ENCODE measurements around the gene IGF2BP2.

IGF2BP2 gene

GRCh38 chr3:185631108-185631507, 193.7 kb downstream of the IGF2BP2 start:
- H3K9me3 ChIP-seq (ENCODE audit: severe bottlenecking): no peaks in the 10 kb centered on the region
- H3K27ac ChIP-seq (ENCODE audit: poor library complexity, severe bottlenecking): peak overlapping the region; percentile 52
- H3K4me1 ChIP-seq (ENCODE audit: insufficient read depth, poor library complexity, severe bottlenecking): peaks cover 16% of the 10 kb centered on the region
- ATAC-seq (ENCODE audit: low read depth) (no peak), DNase-seq (ENCODE audit: low spot score) (no peak)
- TF ChIP-seq CTCF (IDR thresholded peaks at IDR 0.05; ENCODE audit: poor library complexity, severe bottlenecking): no peak
- no peak overlapping the region for H3K4me3 ChIP-seq (ENCODE audit: severe bottlenecking)
- H3K27me3 ChIP-seq (ENCODE audit: insufficient read depth, poor library complexity, severe bottlenecking): no peaks in the 10 kb centered on the region
- peaks cover 38% of the 10 kb centered on the region for H3K36me3 ChIP-seq (ENCODE audit: low read depth)

DNA sequence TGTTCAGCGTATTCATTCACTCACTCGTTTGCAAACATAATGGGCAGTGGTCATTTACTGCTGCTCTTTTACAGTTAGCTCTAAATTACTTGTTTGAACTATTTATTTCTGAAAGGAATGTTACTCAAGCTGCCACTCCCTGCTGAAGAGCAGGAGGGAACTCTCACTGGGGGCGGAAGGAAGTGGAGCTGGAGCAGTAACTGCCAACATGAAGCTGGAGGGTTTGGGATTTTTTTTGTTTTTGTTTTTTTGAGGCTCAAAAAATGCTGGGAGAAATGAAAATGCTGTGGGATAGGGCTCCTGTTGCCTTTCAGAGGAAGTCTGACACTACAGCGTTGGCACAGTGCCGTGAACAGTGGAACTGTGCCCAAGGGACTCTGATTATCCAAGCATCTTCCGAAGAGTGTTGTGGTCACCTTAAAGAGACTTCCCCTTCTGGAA, 194.6 kb downstream of the IGF2BP2 start:
- Histone ChIP-seq H3K9me3 (ENCODE audit: severe bottlenecking) (no peaks in the 10 kb centered on the region), H3K27ac (ENCODE audit: poor library complexity, severe bottlenecking) (peak overlapping the region; percentile 52), H3K27me3 (ENCODE audit: insufficient read depth, poor library complexity, severe bottlenecking) (no peaks in the 10 kb centered on the region), H3K36me3 (ENCODE audit: low read depth) (peaks cover 45% of the 10 kb centered on the region), H3K4me1 (ENCODE audit: insufficient read depth, poor library complexity, severe bottlenecking) (peaks cover 14% of the 10 kb centered on the region), H3K4me3 (ENCODE audit: severe bottlenecking) (no peak overlapping the region)
- DNase-seq (ENCODE audit: low spot score) (no peak), ATAC-seq (ENCODE audit: low read depth) (peak; percentile 23; the same call in 1 of the 3 replicates)
- no peak for TF ChIP-seq CTCF (IDR thresholded peaks at IDR 0.05; ENCODE audit: poor library complexity, severe bottlenecking)

DNA sequence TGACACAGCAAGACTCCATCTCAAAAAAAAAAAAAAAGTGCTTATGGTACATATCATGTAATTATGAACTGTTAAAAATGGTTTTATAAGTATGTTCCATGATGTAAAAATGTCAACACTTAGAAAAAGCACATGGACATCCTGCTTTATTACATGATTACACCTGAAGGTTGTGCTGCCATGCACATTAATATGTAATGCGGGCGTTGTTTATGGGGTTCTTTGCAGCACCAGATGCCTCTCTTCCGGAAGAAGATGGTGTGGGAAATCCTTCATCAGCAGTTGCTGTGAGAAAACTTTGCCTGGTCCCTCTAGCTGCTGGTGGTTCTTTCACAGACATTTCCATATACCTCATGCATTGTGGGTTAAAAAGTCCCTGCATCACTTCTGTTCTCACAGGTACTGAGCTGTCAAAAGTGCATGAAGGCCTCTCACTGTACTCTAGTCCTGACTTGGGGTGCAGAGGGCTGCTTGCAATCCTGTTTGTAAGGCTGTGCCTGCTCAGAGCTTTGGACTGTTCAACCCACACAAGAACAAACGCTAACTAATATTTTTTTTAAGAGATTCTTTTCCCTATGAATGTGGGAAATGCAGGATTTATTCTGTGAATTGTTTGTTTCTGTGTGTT, 195.2 kb downstream of the IGF2BP2 start:
- ATAC-seq (ENCODE audit: low read depth): 0 out of 3 replicates have a peak, but pooled peaks have one; percentile 18
- Histone ChIP-seq H3K9me3 (ENCODE audit: severe bottlenecking) (no peaks in the 10 kb centered on the region), H3K4me1 (ENCODE audit: insufficient read depth, poor library complexity, severe bottlenecking) (peaks cover 10% of the 10 kb centered on the region), H3K36me3 (ENCODE audit: low read depth) (peaks cover 50% of the 10 kb centered on the region), H3K27ac (ENCODE audit: poor library complexity, severe bottlenecking) (peak overlapping the region; percentile 52), H3K27me3 (ENCODE audit: insufficient read depth, poor library complexity, severe bottlenecking) (no peaks in the 10 kb centered on the region), H3K4me3 (ENCODE audit: severe bottlenecking) (no peak overlapping the region)
- no peak for DNase-seq (ENCODE audit: low spot score)
- TF ChIP-seq CTCF (IDR thresholded peaks at IDR 0.05; ENCODE audit: poor library complexity, severe bottlenecking): no peak

- no peak overlapping the region for H3K4me3 ChIP-seq (ENCODE audit: severe bottlenecking)
- no peaks in the 10 kb centered on the region for H3K9me3 ChIP-seq (ENCODE audit: severe bottlenecking)
- no peaks in the 10 kb centered on the region for H3K27me3 ChIP-seq (ENCODE audit: insufficient read depth, poor library complexity, severe bottlenecking)
- no peak for ATAC-seq (ENCODE audit: low read depth)
- TF ChIP-seq CTCF (IDR thresholded peaks at IDR 0.05; ENCODE audit: poor library complexity, severe bottlenecking): no peak
- H3K36me3 ChIP-seq (ENCODE audit: low read depth): peaks cover 75% of the 10 kb centered on the region
- H3K27ac ChIP-seq (ENCODE audit: poor library complexity, severe bottlenecking): no peak overlapping the region
- H3K4me1 ChIP-seq (ENCODE audit: insufficient read depth, poor library complexity, severe bottlenecking): peaks cover 10% of the 10 kb centered on the region
- no peak for DNase-seq (ENCODE audit: low spot score)
Measured at GRCh38 chr3:185625784-185626183, 199.1 kb downstream of the IGF2BP2 start.

DNA sequence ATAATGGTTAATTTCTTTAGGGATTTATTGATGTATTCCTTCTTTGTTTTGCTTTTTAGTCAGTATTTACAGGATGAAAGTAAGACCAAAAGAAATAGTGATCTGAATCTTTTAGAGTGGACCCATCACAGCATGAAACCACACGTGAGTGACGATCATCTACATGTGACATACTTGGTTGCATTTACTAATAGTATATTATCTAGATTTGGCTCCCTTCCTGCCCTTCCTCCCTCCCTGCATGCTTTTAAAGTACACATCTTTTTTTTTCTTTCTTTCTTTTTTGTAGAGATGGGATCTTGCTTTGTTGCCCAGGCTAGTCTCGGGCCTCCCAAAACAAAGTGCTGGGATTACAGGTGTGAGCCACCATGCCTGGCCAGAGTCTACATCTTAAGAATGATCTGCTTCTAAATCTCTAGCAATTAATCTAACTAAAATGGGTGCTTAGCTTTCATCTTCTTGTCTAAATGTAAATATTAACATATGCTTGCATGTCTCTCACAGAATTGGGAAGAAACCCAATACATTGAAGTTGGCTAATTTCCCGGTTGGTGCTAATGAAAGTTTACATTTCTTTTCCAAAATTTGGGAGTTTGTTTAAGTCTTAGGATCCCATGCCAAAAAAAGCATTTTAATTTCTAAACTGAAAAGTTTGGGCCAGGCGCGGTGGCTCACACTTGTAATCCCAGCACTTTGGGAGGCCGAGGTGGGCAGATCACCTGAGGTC, 200.7 kb downstream of the IGF2BP2 start:
- peaks cover 82% of the 10 kb centered on the region for H3K36me3 ChIP-seq (ENCODE audit: low read depth)
- ATAC-seq (ENCODE audit: low read depth): no peak
- H3K9me3 ChIP-seq (ENCODE audit: severe bottlenecking): no peaks in the 10 kb centered on the region
- no peak overlapping the region for H3K4me3 ChIP-seq (ENCODE audit: severe bottlenecking)
- DNase-seq (ENCODE audit: low spot score): no peak
- H3K27ac ChIP-seq (ENCODE audit: poor library complexity, severe bottlenecking): no peak overlapping the region
- H3K4me1 ChIP-seq (ENCODE audit: insufficient read depth, poor library complexity, severe bottlenecking): no peaks in the 10 kb centered on the region
- no peak for TF ChIP-seq CTCF (IDR thresholded peaks at IDR 0.05; ENCODE audit: poor library complexity, severe bottlenecking)
- H3K27me3 ChIP-seq (ENCODE audit: insufficient read depth, poor library complexity, severe bottlenecking): no peaks in the 10 kb centered on the region

Data from RWPE2 (cell line).